Loucy (cell line): ENCODE results near the gene BBS5.

Source experiments
- EZH2phosphoT487 ChIP-seq: fragments of 200-600 bp; IDR thresholded peaks from 2 replicates; pipeline ENCODE4 v1.6.1; 2018; ENCODE audit warnings: antibody characterized with exemption, mild to moderate bottlenecking, moderate library complexity, borderline replicate concordance
- TF ChIP-seq, protein P1 (sequence below): fragments of 200-600 bp; sonication (generic); conservative IDR thresholded peaks from 2 replicates; pipeline ENCODE4 v1.5.1; 2014; ENCODE audit warnings: mild to moderate bottlenecking, antibody characterized with exemption, low read length

DNA sequence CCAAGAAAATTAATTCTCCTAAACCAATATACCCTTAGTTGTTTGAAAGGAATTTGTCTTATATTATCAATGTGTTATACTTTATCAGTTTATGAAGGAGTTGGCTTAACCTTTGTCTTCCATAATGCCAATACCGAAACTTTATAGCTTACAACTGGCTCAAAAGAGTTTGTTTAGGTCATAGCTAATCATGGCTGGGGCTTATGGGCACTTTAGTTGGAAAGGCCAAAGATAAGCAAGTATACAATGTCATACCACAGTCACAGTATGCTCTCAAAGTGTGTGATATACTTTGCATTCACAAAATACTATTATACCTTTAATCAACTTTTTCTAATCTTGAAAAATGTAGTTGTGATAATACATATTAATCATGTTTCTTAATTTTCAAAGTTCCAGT lies 32.5 kb downstream of the BBS5 start:
- TF ChIP-seq, protein P1, sequence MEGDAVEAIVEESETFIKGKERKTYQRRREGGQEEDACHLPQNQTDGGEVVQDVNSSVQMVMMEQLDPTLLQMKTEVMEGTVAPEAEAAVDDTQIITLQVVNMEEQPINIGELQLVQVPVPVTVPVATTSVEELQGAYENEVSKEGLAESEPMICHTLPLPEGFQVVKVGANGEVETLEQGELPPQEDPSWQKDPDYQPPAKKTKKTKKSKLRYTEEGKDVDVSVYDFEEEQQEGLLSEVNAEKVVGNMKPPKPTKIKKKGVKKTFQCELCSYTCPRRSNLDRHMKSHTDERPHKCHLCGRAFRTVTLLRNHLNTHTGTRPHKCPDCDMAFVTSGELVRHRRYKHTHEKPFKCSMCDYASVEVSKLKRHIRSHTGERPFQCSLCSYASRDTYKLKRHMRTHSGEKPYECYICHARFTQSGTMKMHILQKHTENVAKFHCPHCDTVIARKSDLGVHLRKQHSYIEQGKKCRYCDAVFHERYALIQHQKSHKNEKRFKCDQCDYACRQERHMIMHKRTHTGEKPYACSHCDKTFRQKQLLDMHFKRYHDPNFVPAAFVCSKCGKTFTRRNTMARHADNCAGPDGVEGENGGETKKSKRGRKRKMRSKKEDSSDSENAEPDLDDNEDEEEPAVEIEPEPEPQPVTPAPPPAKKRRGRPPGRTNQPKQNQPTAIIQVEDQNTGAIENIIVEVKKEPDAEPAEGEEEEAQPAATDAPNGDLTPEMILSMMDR, result no peak
- TF ChIP-seq EZH2phosphoT487, result no peak
